BE2C (cell line): ENCODE measurements around the gene IDH3G.
A peak's percentile ranks its signal among the peaks of the same experiment; 100 is the strongest.

Experiments used
- DNase-seq: peaks from one replicate; pipeline ENCODE4 v3.0.0-alpha.2; 2020
- H3K27me3 ChIP-seq: fragments of 250-450 bp; sonication (Bioruptor Pico); 2 replicates; pipeline ENCODE4 v1.5.1; 2020; ENCODE audit warnings: mild to moderate bottlenecking
- H3K36me3 ChIP-seq: fragments of 250-450 bp; sonication (Bioruptor Pico); 2 replicates; pipeline ENCODE4 v1.5.1; 2020; ENCODE audit warnings: mild to moderate bottlenecking
- H3K4me1 ChIP-seq: fragments of 250-450 bp; sonication (Bioruptor Pico); 2 replicates; pipeline ENCODE4 v1.5.1; 2020
- H3K4me3 ChIP-seq: 2 replicates; pipeline ENCODE4 v1.5.1; 2011; ENCODE audit warnings: low read depth, low read length
- H3K9me3 ChIP-seq: fragments of 250-450 bp; sonication (Bioruptor Pico); 2 replicates; pipeline ENCODE4 v1.5.1; 2020
- CTCF ChIP-seq: IDR thresholded peaks from 2 replicates; pipeline ENCODE4 v1.5.1; 2012; ENCODE audit warnings: mild to moderate bottlenecking, low read depth, low read length

Gene IDH3G

DNA sequence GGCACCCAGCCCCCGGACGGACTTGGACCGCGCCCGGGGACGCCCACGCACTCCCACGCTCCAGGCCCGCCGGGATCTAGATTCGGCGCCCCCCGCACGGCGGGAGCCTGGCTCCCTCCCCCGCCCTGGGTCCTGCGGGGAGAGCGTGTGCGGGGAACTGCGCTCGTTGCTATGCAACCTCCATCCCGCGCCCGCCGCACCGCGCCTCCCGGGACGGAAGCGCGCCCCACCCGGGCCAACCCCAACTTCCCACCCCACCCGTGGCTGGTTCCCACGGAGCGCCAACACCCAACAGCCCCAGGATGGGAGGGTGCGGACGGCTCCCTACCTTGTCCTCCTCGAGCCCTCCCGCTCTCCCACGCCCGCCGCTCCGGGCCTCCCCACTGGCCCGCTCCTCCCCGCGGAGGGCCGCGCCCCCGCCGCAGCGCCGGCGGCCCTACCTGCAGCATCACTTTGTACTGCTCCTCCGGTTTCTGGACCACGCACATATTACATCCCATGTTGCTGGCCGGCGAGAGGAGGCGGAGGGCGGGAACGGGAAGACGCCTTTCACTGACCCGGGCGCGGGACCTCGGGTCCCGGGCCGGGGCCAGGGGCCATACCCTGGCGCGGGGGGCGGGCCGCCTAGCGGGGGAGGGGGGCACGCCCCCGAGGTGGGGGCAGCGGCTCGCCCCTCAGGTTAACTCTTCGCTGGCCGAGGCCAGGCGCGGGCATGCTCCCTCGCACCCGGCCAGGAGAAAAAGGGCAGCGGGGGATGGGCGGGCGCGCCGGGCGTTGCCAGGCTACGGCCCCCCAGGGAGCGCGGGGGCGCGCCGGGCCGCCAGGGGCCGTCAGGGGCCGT, 35.8 kb upstream of the IDH3G start, which contains the start of gene PDZD4:
Gene PDZD4 (minus strand): TSS at position 746 of the 841 bp plus-strand sequence. CDS start 246 bp downstream, at position 500.
- no peaks in the 10 kb centered on the region for H3K9me3 ChIP-seq
- no peaks in the 10 kb centered on the region for H3K4me1 ChIP-seq
- H3K36me3 ChIP-seq, result no peaks in the 10 kb centered on the region
- peak; percentile 48 for DNase-seq
- TF ChIP-seq CTCF, result no peak
- peak within 1 kb of the TSS; percentile 63 for H3K4me3 ChIP-seq
- no peaks in the 10 kb centered on the region for H3K27me3 ChIP-seq

- Histone ChIP-seq H3K4me3 (peak overlapping the region; percentile 63), H3K27me3 (no peaks in the 10 kb centered on the region), H3K4me1 (no peaks in the 10 kb centered on the region), H3K9me3 (no peaks in the 10 kb centered on the region), H3K36me3 (no peaks in the 10 kb centered on the region)
- no peak for TF ChIP-seq CTCF
- DNase-seq, result no peak
Measured at GRCh38 chrX:153829549-153829798, 35.3 kb upstream of the IDH3G start.

- H3K36me3 ChIP-seq, result no peaks in the 10 kb centered on the region
- no peaks in the 10 kb centered on the region for H3K27me3 ChIP-seq
- DNase-seq, result peak; percentile 38
- H3K4me3 ChIP-seq, result peak overlapping the region; percentile 63
- H3K4me1 ChIP-seq, result no peaks in the 10 kb centered on the region
- H3K9me3 ChIP-seq, result no peaks in the 10 kb centered on the region
- TF ChIP-seq CTCF, result peak; percentile 29; the same call in 1 of the 2 replicates
Measured at GRCh38 chrX:153828723-153829548, 34.8 kb upstream of the IDH3G start.

DNA sequence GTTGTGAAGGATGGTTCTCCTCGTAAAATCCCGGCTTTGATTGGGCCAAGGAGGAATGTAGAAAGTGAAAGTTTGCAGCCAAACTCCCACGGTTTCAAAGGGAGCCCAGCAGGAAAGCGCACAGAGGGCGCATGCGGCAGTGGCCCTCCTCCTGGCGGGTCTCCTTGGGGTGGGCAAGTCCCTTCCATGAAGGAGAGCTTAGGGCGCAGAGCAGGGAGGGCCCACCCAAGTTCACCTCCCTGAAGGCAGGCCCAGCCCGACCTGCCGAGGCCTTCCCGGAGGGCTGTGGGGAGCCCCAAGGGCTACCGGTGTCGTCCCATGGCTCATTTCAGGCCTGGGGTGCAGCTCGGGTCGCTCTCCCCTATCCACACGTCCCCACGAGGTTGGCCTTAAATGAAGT, 34.1 kb upstream of the IDH3G start:
- H3K9me3 ChIP-seq, result no peaks in the 10 kb centered on the region
- no peak for TF ChIP-seq CTCF
- no peaks in the 10 kb centered on the region for H3K27me3 ChIP-seq
- H3K4me1 ChIP-seq, result no peaks in the 10 kb centered on the region
- H3K4me3 ChIP-seq, result peak overlapping the region; percentile 63
- no peak for DNase-seq
- no peaks in the 10 kb centered on the region for H3K36me3 ChIP-seq

- DNase-seq, result no peak
- H3K4me1 ChIP-seq, result no peaks in the 10 kb centered on the region
- H3K9me3 ChIP-seq, result no peaks in the 10 kb centered on the region
- no peak for TF ChIP-seq CTCF
- no peak overlapping the region for H3K4me3 ChIP-seq
- no peaks in the 10 kb centered on the region for H3K27me3 ChIP-seq
- no peaks in the 10 kb centered on the region for H3K36me3 ChIP-seq
Measured at GRCh38 chrX:153827903-153828302, 33.7 kb upstream of the IDH3G start.

- H3K27me3 ChIP-seq, result no peaks in the 10 kb centered on the region
Measured at GRCh38 chrX:153827016-153827415, 32.8 kb upstream of the IDH3G start.

More at GRCh38 chrX:153827016-153827415, 32.8 kb upstream of the IDH3G start:
- DNase-seq, result no peak
- TF ChIP-seq CTCF, result no peak
- no peaks in the 10 kb centered on the region for H3K9me3 ChIP-seq
- H3K4me1 ChIP-seq, result no peaks in the 10 kb centered on the region
- H3K36me3 ChIP-seq, result no peaks in the 10 kb centered on the region
- no peak overlapping the region for H3K4me3 ChIP-seq
